Measurements from ENCODE around the gene TSHZ2.

TSHZ2 gene

DNA sequence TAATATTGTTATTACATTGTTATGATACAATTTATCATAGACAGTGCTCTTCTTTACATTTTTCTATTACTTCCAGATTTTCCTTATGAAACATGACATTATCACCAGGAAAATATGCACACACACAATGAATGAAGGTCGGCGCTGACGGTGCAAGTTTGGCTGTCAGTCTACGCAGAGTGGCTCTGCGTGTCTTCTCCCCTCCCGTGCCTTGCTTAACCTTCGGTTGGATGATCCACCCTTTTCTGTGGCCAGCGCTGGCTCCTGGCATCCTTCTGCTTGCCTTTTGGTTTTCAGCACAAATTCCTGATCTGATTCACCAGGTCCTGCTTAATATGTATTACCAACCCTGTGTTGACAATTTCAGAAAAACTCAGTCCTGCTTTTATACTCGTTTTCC lies 157.4 kb downstream of the TSHZ2 start:
- ChIA-PET POLR2A (no interaction called here), CTCF (no interaction called here)
- no peaks in the 10 kb centered on the region for H3K36me3 ChIP-seq (ENCODE audit: control insufficient read depth in 4 of 4, insufficient read depth in 4 of 4, low read length in 3 of 4)
- peaks cover 0 to 9% (median 1%) of the 10 kb centered on the region in 5 experiments for H3K27me3 ChIP-seq (replicated peaks in 2 of 5; ENCODE audit: control insufficient read depth in 4 of 5, insufficient read depth in 5 of 5, low read length in 4 of 5)
- no peak for DNase-seq
- 93% methylated on average over 8 of the region's 9 CpGs for WGBS (ENCODE audit: insufficient coverage)
- no peak overlapping the region for H3K27ac ChIP-seq (ENCODE audit: insufficient read depth in 1 of 2, low read depth in 1 of 2, low read length in 2 of 2, poor library complexity in 1 of 2, severe bottlenecking in 2 of 2)
- no peaks in the 10 kb centered on the region for H3K4me1 ChIP-seq (ENCODE audit: control extremely low read depth in 1 of 4, control insufficient read depth in 4 of 4, insufficient read depth in 4 of 4, low read length in 3 of 4)
- no peak overlapping the region for H3K4me3 ChIP-seq (ENCODE audit: control insufficient read depth in 1 of 7, extremely low read depth in 1 of 7, insufficient read depth in 4 of 7, low read depth in 2 of 7, low read length in 6 of 7)
- H3K9me3 ChIP-seq (ENCODE audit: control extremely low read depth in 1 of 5, control insufficient read depth in 4 of 5, insufficient read depth in 2 of 5, low read depth in 1 of 5, low read length in 4 of 5), result no peaks in the 10 kb centered on the region

DNA sequence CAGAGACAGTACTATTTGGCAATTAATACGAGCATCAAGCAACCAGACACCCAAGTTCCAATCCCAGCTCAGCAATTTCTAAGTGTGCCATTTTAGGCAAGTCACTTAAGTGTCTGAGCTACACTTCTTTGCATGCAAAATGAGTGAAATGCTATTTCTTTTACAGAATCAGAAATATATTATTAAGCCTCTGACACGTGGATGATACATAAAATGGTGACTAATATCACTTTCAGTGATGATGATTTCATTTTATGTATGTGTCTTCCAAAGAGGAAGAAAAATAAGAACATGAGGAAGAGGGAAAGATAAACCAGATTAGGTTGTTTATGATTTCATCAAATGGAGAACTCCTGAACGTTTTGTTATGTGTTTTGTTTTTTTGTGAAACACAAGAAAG lies 158.6 kb downstream of the TSHZ2 start:
- Histone ChIP-seq H3K4me1 (ENCODE audit: control extremely low read depth in 1 of 4, control insufficient read depth in 4 of 4, insufficient read depth in 4 of 4, low read length in 3 of 4) (no peaks in the 10 kb centered on the region), H3K4me3 (ENCODE audit: control insufficient read depth in 1 of 7, extremely low read depth in 1 of 7, insufficient read depth in 4 of 7, low read depth in 2 of 7, low read length in 6 of 7) (no peak overlapping the region), H3K27me3 (replicated peaks in 2 of 5; ENCODE audit: control insufficient read depth in 4 of 5, insufficient read depth in 5 of 5, low read length in 4 of 5) (peaks cover 0 to 9% (median 1%) of the 10 kb centered on the region in 5 experiments), H3K36me3 (ENCODE audit: control insufficient read depth in 4 of 4, insufficient read depth in 4 of 4, low read length in 3 of 4) (no peaks in the 10 kb centered on the region), H3K27ac (ENCODE audit: insufficient read depth in 1 of 2, low read depth in 1 of 2, low read length in 2 of 2, poor library complexity in 1 of 2, severe bottlenecking in 2 of 2) (no peak overlapping the region), H3K9me3 (ENCODE audit: control extremely low read depth in 1 of 5, control insufficient read depth in 4 of 5, insufficient read depth in 2 of 5, low read depth in 1 of 5, low read length in 4 of 5) (no peaks in the 10 kb centered on the region)
- CTCF ChIA-PET, result no interaction called here
- WGBS (ENCODE audit: insufficient coverage), result 100% methylated on average over 1 of the region's 3 CpGs
- no peak for DNase-seq
- POLR2A ChIA-PET, result no interaction called here

DNA sequence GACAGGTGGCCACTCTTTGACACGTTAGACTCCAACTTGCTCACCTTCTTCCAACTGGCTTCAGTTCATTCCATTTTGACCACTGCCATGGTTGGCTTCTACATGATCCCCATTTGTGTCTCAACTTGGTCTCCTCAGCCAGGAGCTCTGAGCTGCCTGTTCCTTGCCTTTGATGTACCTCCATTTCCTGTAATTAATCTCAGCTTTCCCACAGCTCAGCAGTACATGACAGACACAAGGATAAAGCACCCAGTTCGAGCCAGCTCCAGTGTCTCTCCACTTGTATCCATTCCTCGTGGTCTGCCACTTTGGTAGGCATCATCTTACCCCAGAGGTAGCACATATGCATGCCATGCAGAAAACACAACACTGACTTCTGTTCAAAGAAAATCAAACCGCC lies 161.0 kb downstream of the TSHZ2 start:
- peaks cover 0 to 7% (median 2%) of the 10 kb centered on the region in 5 experiments for H3K27me3 ChIP-seq (replicated peaks in 2 of 5; ENCODE audit: control insufficient read depth in 4 of 5, insufficient read depth in 5 of 5, low read length in 4 of 5)
- POLR2A ChIA-PET, result no interaction called here
- no peaks in the 10 kb centered on the region for H3K36me3 ChIP-seq (ENCODE audit: control insufficient read depth in 4 of 4, insufficient read depth in 4 of 4, low read length in 3 of 4)
- WGBS (ENCODE audit: insufficient coverage), result 100% methylated on average over 1 of the region's 4 CpGs
- H3K4me3 ChIP-seq (ENCODE audit: control insufficient read depth in 1 of 7, extremely low read depth in 1 of 7, insufficient read depth in 4 of 7, low read depth in 2 of 7, low read length in 6 of 7), result no peak overlapping the region
- no peak overlapping the region for H3K27ac ChIP-seq (ENCODE audit: insufficient read depth in 1 of 2, low read depth in 1 of 2, low read length in 2 of 2, poor library complexity in 1 of 2, severe bottlenecking in 2 of 2)
- H3K4me1 ChIP-seq (ENCODE audit: control extremely low read depth in 1 of 4, control insufficient read depth in 4 of 4, insufficient read depth in 4 of 4, low read length in 3 of 4), result no peaks in the 10 kb centered on the region
- no peaks in the 10 kb centered on the region for H3K9me3 ChIP-seq (ENCODE audit: control extremely low read depth in 1 of 5, control insufficient read depth in 4 of 5, insufficient read depth in 2 of 5, low read depth in 1 of 5, low read length in 4 of 5)
- DNase-seq, result no peak
- CTCF ChIA-PET, result no interaction called here

DNA sequence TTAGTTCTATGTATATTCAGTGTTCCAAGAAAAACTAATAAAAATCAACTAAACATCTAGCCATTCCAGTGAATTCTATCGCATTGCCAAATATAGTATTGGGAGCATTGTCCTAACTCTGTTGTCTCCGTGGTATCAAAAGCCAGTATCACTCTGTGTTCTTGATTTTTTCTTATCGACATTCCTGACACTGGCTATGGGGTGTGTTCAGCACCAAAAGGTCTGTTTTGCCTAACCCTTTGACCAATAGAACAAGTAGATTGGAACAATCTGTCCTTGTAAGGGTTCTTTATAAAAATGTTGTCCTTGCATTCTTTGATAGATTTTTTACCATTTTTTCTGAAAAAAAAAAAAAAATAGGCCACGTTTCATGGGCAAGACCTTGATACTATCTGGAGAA lies 161.5 kb downstream of the TSHZ2 start:
- H3K27ac ChIP-seq (ENCODE audit: insufficient read depth in 1 of 2, low read depth in 1 of 2, low read length in 2 of 2, poor library complexity in 1 of 2, severe bottlenecking in 2 of 2), result no peak overlapping the region
- no peaks in the 10 kb centered on the region for H3K9me3 ChIP-seq (ENCODE audit: control extremely low read depth in 1 of 5, control insufficient read depth in 4 of 5, insufficient read depth in 2 of 5, low read depth in 1 of 5, low read length in 4 of 5)
- ChIA-PET CTCF (no interaction called here), POLR2A (no interaction called here)
- no peaks in the 10 kb centered on the region for H3K4me1 ChIP-seq (ENCODE audit: control extremely low read depth in 1 of 4, control insufficient read depth in 4 of 4, insufficient read depth in 4 of 4, low read length in 3 of 4)
- DNase-seq, result no peak
- 92% methylated on average over 3 of the region's 4 CpGs for WGBS (ENCODE audit: insufficient coverage)
- H3K27me3 ChIP-seq (replicated peaks in 2 of 5; ENCODE audit: control insufficient read depth in 4 of 5, insufficient read depth in 5 of 5, low read length in 4 of 5), result peaks cover 0 to 7% (median 2%) of the 10 kb centered on the region in 5 experiments
- no peak overlapping the region for H3K4me3 ChIP-seq (ENCODE audit: control insufficient read depth in 1 of 7, extremely low read depth in 1 of 7, insufficient read depth in 4 of 7, low read depth in 2 of 7, low read length in 6 of 7)
- H3K36me3 ChIP-seq (ENCODE audit: control insufficient read depth in 4 of 4, insufficient read depth in 4 of 4, low read length in 3 of 4), result no peaks in the 10 kb centered on the region

DNA sequence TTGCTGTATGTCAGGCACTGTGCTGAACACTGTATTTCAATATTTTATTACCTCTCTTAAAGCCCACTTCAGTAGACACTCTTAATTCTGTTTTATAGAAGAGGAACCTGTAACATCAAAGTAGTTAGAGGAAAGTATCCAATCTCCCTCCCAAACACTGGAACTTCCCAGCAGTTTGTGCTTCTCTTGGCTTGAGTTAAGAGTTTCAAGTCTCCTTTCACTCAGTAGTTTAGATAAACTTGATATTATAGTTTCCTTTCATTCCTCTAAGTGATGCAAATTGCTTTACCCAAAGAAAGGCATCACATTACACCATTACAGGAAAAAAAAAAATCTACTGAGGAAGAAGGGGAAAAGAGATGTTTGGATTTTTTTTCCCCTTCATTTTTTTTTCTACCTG lies 164.3 kb downstream of the TSHZ2 start:
- no peak overlapping the region for H3K27ac ChIP-seq (ENCODE audit: insufficient read depth in 1 of 2, low read depth in 1 of 2, low read length in 2 of 2, poor library complexity in 1 of 2, severe bottlenecking in 2 of 2)
- H3K9me3 ChIP-seq (ENCODE audit: control extremely low read depth in 1 of 5, control insufficient read depth in 4 of 5, insufficient read depth in 2 of 5, low read depth in 1 of 5, low read length in 4 of 5), result no peaks in the 10 kb centered on the region
- H3K4me1 ChIP-seq (ENCODE audit: control extremely low read depth in 1 of 4, control insufficient read depth in 4 of 4, insufficient read depth in 4 of 4, low read length in 3 of 4), result no peaks in the 10 kb centered on the region
- peaks cover 0 to 7% (median 2%) of the 10 kb centered on the region in 5 experiments for H3K27me3 ChIP-seq (replicated peaks in 2 of 5; ENCODE audit: control insufficient read depth in 4 of 5, insufficient read depth in 5 of 5, low read length in 4 of 5)
- no peaks in the 10 kb centered on the region for H3K36me3 ChIP-seq (ENCODE audit: control insufficient read depth in 4 of 4, insufficient read depth in 4 of 4, low read length in 3 of 4)
- ChIA-PET CTCF (no interaction called here), POLR2A (no interaction called here)
- no peak overlapping the region for H3K4me3 ChIP-seq (ENCODE audit: control insufficient read depth in 1 of 7, extremely low read depth in 1 of 7, insufficient read depth in 4 of 7, low read depth in 2 of 7, low read length in 6 of 7)
- DNase-seq, result no peak

DNA sequence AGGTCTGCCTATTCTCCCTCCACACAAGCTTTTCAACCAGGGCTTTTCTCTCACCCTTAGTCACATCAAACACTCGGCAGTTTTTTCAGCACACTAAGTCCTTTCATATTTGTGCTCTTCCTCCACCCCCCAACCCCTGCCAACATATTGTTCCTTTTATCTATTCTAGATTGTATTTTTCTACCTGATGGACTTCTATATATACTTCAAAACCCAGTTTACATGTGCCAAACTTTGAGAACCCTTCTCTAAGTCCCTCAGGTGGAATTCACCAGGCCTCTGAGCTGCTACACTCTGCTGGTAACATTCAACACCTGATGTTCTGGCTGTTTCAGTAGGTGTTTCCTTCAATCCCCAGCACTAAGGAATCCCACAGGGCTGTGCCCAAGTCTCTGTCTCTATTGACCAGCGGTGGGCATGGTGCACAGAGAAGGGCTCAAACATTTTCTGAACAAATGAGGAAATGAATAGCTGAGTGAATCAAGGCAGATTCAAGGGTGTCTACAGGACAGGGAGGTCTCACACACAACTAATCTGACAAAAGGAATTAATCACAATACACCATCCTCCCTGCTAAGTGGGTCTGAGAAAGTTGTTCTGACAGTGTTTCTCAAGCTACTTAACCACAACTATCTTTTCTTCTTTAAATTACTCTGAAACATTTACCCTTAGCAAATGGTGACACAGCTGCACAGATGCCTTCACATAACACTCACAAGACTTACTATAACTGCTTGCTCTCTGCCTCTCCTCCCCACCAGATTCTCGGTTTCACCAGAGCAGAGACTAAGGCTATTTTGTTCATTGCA lies 166.5 kb downstream of the TSHZ2 start:
- CTCF ChIA-PET, result interaction anchor here (0.8 kb wide), 1 partner anchor 8 kb away, joined by 3 read pairs; no protein-coding TSS in a partner anchor
- DNase-seq, result no peak
- Histone ChIP-seq H3K4me3 (ENCODE audit: control insufficient read depth in 1 of 7, extremely low read depth in 1 of 7, insufficient read depth in 4 of 7, low read depth in 2 of 7, low read length in 6 of 7) (no peak overlapping the region), H3K9me3 (ENCODE audit: control extremely low read depth in 1 of 5, control insufficient read depth in 4 of 5, insufficient read depth in 2 of 5, low read depth in 1 of 5, low read length in 4 of 5) (no peaks in the 10 kb centered on the region), H3K27ac (ENCODE audit: insufficient read depth in 1 of 2, low read depth in 1 of 2, low read length in 2 of 2, poor library complexity in 1 of 2, severe bottlenecking in 2 of 2) (no peak overlapping the region), H3K27me3 (replicated peaks in 2 of 5; ENCODE audit: control insufficient read depth in 4 of 5, insufficient read depth in 5 of 5, low read length in 4 of 5) (peaks cover 0 to 6% (median 2%) of the 10 kb centered on the region in 5 experiments), H3K4me1 (ENCODE audit: control extremely low read depth in 1 of 4, control insufficient read depth in 4 of 4, insufficient read depth in 4 of 4, low read length in 3 of 4) (no peaks in the 10 kb centered on the region), H3K36me3 (ENCODE audit: control insufficient read depth in 4 of 4, insufficient read depth in 4 of 4, low read length in 3 of 4) (no peaks in the 10 kb centered on the region)
- WGBS (ENCODE audit: insufficient coverage), result 80% methylated on average over 2 of the region's 3 CpGs
- POLR2A ChIA-PET, result no interaction called here

DNA sequence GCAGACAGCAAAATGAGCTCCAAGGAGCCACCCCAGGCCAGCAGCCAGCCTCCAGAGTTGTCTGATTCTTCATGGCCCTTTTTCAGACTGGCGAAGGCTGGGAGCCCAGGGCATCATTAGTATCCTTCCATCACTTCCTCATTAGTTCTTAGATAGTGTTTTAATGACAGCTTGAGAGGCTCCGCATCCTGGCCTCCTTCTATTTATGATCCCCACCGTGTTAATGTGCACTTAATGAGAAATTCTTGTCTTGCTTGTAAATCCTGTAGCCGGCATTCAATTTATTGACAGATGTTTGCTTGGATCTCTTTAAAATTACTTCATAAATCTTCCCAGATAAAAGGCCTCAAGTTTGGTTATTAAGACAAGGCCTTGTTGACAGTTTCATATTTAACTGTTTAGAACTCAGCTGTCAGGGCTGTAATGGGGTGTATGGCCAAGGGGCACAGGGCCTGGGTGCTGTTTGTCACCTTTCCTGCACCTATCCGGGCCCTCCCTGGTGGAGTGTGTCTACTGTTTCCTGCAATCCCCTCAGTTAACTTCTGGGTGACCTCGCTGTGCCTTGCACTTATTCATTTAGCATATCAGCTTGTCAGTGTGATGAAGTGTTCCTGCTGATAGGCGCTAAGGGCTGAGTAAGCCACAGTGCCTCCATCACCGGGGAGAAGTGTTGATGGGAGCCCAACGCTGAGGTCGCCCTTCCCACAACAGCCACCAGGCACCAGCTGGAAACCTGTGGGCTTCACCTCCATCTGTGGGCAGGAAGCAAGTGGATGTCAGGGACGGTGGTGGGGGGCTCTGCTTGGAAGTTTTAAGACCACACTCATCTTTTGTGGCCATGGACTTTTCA lies 169.3 kb downstream of the TSHZ2 start:
- peaks cover 0 to 6% (median 2%) of the 10 kb centered on the region in 5 experiments for H3K27me3 ChIP-seq (replicated peaks in 2 of 5; ENCODE audit: control insufficient read depth in 4 of 5, insufficient read depth in 5 of 5, low read length in 4 of 5)
- no peaks in the 10 kb centered on the region for H3K36me3 ChIP-seq (ENCODE audit: control insufficient read depth in 4 of 4, insufficient read depth in 4 of 4, low read length in 3 of 4)
- no peaks in the 10 kb centered on the region for H3K4me1 ChIP-seq (ENCODE audit: control extremely low read depth in 1 of 4, control insufficient read depth in 4 of 4, insufficient read depth in 4 of 4, low read length in 3 of 4)
- ChIA-PET POLR2A (no interaction called here), CTCF (no interaction called here)
- H3K4me3 ChIP-seq (ENCODE audit: control insufficient read depth in 1 of 7, extremely low read depth in 1 of 7, insufficient read depth in 4 of 7, low read depth in 2 of 7, low read length in 6 of 7), result no peak overlapping the region
- DNase-seq, result no peak
- WGBS (ENCODE audit: insufficient coverage), result 83% methylated on average over 3 of the region's 11 CpGs
- no peaks in the 10 kb centered on the region for H3K9me3 ChIP-seq (ENCODE audit: control extremely low read depth in 1 of 5, control insufficient read depth in 4 of 5, insufficient read depth in 2 of 5, low read depth in 1 of 5, low read length in 4 of 5)
- no peak overlapping the region for H3K27ac ChIP-seq (ENCODE audit: insufficient read depth in 1 of 2, low read depth in 1 of 2, low read length in 2 of 2, poor library complexity in 1 of 2, severe bottlenecking in 2 of 2)
